Measurements from ENCODE around the gene ERBB4.

ERBB4 gene

DNA sequence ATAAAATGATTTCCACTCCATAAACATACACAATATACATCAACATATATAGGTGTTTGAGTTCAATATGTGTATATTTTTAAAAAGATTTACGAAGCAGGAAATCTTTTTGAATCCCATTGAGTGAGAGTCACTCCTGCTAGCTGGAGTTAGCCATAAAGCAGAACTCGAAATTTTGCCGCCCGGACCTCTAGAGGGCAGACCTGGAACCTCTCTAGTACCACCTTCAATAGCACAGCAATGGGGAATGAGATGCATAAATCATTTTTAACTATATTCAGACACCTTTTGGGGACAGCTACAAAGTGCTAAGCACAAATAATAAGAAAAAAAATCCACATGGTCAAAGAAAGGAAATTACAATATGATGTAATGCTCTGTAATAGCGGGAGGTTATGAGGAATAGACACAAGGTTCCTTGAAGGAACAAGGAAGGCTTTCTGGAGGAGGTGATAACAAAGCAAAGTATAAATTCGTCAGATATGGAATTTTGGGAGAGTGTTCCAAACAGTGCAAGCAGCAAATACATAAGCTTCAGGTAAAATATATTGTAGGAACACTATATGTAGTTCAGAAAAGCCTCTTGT lies 533.4 kb downstream of the ERBB4 start:
- DNase-seq (ENCODE audit: low spot score) = peak; percentile 53

DNA sequence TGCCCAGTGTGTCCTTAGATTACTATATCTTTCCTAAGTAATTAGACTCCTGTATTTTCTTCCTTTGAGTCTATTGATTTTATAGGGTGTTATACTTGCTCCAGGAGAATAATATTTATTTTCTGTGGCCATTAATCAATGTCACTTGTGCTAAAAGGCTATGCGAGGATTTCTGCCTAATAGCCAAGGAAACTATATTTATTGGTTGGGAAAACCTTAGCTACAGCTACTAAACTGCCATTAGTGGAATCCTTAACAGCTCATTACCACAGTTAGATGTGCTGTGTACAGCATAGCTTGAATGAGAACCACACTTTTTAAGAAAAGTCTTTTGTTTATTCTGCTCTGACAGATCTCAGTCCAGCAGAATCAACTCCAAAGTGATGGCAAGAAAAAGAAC lies 537.3 kb downstream of the ERBB4 start:
- no peak for DNase-seq (ENCODE audit: low spot score)

DNA sequence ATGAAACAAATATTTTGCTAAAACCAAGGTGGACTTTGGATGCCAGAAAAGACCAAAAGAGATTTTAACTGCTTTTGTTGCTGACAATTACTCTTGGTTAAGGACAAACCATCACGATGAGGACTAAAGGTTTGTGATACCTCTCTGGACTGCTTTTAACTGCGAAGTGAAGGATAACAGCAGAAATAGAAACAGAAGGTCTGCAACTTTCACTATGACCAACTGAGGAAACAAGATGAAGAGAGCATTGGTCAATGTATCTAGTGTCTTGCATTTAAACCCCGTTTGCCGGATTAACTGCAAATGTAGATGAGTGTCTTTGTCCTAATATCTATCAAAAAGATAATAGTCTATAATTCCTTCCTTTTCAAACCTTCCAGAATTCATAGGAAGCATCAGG lies 541.7 kb downstream of the ERBB4 start:
- DNase-seq (ENCODE audit: low spot score) = no peak

DNA sequence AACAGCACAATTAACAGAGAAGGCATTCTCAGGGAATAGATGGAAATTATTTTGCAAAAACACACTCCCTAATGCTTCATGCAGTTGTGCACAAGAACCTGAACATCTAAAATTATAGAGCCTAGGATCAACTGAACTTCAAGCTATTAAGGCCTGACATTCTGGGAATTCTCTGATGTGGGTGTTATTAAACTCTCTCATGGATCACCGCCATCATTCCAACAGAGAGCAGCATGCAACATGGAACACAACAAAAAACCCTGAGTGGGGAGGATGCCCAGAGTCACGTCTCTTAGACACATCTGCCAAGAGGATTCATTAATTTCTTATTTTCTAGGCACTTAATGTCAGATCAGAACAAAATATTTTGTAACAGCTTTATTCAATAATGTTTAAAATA lies 543.8 kb downstream of the ERBB4 start:
- DNase-seq (ENCODE audit: low spot score) = no peak

DNA sequence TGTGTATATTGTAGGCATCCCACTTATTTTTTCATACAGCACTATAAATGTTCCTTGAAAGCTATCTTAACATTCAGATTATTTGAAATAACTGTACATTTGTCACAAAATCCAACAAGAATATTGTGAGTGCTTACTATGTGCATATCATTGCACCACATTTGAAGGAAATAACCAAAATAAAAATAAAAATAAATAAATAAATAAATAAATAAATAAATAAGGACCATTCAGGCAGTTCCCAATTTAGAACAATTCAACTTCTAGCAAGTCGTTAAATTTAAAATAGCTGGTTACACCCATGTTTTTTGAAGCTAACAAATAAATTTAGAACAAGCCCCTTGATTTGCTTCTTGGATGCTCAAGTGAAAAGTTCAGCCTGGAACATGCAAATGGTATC lies 548.3 kb downstream of the ERBB4 start:
- no peak for DNase-seq (ENCODE audit: low spot score)

DNA sequence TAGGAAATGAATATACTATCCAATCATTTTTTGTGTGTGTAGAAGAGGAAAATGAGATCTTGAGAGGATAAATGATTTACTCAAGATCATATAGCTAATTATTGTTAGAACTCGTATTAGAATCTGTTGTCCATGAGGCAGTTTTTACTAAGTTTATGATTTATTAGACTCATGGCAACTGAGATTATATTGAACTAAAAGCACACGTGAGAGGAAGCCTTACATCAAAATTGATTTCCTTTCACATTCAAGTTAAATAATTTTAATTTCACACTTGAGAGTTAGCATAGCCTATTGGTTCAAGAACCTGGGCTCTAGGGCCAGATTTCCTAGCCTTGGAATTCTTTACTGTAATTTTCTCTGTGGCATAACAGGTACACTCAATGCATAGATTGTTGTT lies 552.3 kb downstream of the ERBB4 start:
- no peak for DNase-seq (ENCODE audit: low spot score)

DNA sequence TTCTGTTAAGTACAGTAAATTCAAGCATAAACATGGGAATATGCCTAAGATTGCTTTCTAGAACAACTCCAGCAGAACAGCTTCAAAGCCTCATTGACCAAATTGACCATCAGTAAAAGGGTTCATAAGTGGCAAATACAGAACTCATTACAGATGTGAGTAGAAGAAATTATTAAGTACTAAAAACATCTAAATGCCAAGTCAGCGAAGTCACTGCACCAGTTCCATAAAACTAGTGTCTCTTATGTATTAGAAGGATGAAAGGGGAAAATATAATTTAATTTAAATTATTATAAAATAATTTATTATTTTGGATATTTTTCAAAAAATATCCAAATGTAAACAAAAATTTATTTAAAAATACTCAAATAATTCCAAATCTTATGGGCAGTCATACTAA lies 553.2 kb downstream of the ERBB4 start:
- no peak for DNase-seq (ENCODE audit: low spot score)

DNA sequence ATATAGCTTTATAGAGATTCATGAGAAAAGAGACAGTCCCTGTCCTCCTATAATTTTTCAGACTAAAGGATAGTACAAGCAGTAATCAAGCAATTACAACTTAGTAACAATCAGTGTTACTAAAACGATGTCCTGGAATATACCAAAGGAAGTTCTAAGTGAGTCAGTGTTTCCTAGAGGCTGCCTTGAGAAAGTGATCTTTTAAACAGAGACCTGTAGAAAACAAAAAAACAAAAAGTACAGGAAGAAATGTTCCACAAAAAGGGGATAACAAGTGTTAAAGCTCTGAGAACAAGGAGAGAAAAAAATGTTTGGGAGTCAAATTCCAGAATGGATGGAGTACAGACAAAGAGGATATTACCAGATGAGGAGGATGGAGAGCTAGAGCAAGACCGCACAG lies 556.4 kb downstream of the ERBB4 start:
- no peak for DNase-seq (ENCODE audit: low spot score)

DNA sequence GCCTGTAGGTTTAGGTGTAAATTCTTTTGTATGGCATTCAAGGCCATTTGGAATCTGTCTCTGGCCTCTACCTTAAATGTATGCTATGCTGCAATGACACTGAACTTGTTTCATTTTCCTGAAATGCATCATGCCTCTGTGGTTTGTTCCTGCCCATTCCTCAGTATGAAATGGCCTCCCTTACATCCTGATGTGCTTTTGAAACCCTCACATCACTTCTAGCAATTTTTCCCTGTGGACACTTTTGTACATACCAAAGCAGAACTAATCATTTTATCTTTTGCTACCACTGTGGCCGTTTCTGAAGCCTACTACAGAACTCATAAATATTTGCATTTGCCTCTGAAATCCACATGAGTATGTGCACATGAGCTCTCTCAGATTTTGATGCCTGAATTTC lies 557.2 kb downstream of the ERBB4 start:
- DNase-seq (ENCODE audit: low spot score) = no peak

DNA sequence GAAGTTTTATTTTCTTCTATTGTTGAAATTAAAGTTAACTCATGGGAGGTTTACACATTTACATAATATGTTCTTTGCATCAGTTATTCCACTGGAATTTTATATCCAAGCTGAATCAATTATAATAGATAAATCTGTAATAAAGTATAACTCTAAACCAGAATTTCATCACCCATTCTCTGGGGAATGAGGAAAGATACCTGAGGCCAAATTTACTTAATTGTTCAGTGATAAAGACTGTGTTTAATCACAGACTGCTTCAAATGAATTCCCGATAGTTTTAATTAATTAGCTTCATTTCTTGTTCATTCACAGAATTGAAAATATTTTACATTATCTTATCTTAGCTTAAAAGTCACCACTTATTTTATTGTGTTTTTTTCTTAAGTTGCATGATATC lies 562.5 kb downstream of the ERBB4 start:
- DNase-seq (ENCODE audit: low spot score) = no peak

DNA sequence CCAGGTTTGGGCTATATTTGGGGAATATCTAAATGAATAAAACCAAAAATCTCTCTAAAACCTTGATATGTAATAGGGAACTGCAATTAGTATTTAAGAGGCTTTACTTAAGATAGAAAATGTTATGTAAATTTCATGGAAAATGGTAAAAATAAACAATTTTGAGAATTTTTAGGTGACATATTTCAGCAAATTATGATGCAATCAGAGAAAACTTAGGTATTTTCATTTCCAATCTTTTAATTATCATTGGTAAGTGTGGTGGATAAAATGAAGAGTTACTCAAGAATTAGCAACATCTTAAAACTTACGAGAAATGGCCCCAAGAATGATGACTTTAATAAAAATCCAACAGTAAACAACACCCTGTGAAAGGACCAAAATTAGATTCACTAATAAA lies 571.4 kb downstream of the ERBB4 start:
- DNase-seq (ENCODE audit: low spot score) = no peak

DNA sequence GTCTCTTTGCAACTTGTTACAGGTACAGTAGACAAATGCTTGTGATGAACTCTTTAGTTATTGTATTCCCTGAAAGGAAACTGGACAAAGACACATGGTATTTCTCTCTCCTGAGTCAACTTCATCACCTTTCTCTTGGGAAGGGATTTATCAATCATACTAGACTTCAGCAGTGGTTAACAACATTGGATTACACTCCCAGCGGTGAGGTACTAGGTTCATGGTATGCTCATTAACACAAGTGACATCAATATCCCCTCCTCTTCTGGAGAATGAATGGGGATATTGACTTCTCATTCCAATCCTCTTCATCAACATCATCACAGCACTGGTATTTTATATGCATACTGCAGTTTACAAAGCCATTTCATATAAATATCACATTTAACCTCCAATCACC lies 574.6 kb downstream of the ERBB4 start:
- DNase-seq (ENCODE audit: low spot score) = no peak

DNA sequence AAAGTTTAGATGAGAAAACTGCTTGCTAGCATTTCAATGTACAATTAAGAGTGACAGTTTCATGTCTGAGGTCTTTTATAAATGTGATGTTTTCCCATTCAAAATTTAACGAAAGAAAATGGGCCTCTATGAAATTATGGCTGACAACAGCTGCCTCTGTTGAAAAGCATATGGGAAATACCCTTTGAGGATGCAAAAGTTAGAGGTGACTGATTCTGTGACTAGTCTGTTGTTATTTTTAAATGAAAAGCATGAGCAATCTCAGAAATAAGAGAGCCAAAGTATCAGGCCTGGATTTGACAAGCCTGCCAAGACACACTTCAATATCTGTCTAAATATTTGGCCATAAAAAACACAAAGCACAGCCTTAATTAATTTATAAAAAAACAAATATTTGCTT lies 580.8 kb downstream of the ERBB4 start:
- no peak for DNase-seq (ENCODE audit: low spot score)

DNA sequence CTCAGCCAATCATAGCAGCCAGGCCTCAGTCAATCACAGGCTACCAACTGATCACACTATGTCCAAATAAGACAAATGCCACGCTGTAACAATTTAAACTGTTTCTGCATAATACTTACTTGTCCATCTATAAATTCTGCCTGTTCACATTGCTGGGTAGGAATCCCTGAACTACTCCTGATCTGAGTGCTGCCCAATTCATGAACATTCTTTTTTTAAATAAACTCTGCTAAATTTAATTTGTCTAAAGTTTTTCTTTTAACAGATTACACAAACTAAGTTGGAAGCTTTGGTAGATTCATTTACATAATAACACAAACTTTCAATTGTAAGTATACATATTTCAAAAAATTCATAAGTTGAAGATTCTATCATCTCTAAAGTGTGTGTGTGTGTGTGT lies 583.0 kb downstream of the ERBB4 start:
- DNase-seq (ENCODE audit: low spot score) = no peak

DNA sequence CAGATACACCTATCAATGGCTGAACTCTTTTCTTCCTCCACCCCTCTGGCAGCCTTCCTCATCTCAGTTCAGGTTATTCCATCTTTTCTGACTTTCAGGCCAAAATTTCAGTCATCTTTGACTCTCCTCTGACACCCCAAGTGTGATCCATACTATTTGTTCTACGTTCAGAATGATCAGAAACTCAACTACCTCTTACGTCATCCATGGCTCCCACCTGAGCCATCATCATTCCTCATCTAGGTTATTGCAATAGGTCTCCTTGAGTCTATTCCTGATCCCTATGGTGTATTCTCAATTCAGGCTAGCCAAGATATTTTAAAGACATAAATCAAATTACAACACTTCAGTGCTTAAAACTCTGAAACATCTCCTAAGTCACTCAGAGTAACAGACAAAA lies 589.7 kb downstream of the ERBB4 start:
- DNase-seq (ENCODE audit: low spot score) = no peak

DNA sequence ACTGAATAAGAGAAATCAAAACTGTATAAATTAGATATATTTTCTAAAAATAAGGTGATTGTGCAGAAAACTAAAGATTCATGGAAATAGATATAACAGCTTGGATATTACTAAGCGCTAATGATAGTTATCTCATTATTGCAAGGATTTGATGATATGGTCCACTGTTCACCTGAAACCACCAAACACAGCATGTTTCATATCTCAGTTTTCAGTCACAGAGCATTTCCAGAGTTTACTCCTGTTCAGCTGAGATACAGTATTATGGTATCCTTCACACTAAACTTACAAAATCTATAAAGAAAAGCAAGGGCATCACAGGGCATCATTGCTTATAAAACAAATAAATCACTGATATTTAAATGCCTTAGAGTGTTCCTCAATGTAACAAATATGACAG lies 591.6 kb downstream of the ERBB4 start:
- no peak for DNase-seq (ENCODE audit: low spot score)

DNA sequence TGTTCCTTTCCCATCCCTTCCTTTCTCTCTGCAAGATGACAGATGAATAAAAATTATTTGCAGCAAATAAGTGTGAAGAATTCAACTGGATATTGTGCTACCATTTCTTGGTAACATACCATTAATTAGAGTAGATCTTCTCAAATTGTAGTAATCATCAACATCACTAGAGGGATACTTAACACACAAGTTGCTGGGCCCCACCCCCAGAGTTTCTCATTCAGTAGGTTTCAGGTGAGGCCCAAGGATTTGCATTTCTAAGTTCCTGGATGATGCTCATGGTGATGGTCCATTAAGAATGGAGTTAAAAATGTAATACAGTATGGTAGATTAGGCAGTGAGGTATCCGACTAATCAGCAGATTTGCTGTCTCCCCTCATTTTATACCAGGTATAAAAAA lies 594.0 kb downstream of the ERBB4 start:
- peak; percentile 3 for DNase-seq (ENCODE audit: low spot score)

DNA sequence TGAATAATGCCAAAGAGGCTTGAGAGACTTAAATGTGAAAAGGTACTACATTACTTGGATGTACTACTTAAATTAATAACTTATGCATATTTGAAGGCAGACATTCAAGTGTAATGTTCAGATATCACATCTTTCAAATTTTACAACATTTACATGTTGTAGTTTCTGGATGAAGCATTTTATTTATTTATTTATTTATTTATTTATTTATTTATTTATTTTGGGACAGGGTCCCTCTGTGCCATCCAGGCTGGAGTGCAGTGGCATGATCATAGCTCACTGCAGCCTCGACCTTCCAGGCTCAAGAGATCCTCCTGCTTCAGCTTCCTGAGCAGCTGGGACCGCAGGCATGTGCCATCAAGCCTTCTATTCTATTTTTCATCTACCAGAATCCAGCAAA lies 596.4 kb downstream of the ERBB4 start:
- no peak for DNase-seq (ENCODE audit: low spot score)

DNA sequence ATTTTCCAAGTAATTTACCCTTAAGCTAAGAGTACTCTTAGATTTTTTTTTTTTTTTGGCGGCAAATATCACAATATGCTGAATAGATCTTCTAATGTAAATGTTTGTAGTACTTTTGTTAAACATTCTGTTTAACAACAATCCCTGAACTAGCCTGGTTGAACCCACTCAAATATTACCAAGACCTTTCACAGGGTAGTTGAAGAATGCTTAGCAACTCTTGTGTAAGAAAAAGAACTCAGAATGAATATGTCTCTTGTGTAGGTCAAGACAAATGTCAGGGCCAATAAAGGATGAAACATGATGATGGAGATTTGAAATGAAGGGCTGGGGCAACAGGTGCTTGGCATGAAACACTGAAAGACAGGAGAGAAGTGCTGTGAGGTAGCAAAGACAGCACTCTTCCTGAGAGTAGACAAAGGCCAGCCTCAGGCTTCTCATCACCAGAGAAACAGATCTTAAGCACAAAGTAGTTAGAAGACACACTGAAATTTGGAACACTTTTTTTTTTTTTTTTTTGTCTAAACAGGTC lies 597.3 kb downstream of the ERBB4 start:
- DNase-seq (ENCODE audit: low spot score) = no peak

DNA sequence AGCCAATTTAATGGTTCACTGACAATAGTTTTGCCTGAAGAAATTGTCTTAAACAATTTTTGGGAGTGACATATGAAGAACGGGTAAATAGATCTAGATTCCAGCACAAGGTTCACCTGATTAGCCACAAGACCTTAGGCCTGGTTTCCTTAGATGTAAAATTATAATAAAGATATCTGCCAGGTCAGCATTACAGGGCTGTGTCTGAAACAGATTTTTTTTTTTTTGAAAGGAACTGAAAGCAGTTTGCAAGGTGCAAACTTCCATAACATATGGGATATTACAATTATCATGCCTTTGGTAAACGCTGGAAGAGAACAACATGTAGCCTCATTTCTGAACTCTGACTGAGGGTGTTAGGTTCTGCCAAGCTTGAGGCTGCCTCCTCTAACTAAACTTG lies 599.4 kb downstream of the ERBB4 start:
- no peak for DNase-seq (ENCODE audit: low spot score)

DNA sequence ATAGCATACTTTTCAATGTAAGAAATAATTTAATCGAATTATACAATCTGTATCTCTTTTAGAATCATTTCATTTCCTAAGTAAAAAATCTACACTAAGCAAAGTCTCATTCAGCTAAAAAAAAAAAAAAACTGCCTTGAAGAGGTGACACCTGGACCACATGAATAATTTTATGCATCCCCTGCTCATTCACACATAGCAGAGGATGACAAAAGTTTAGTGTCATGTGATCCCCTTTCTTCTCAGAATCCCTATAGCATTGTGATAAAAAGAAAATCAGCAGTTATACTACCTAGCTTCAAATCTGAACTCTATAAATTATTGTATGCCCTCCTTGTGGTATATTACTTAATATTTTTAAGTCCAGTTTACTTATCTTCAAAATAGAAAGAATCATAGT lies 603.8 kb downstream of the ERBB4 start:
- no peak for DNase-seq (ENCODE audit: low spot score)

DNA sequence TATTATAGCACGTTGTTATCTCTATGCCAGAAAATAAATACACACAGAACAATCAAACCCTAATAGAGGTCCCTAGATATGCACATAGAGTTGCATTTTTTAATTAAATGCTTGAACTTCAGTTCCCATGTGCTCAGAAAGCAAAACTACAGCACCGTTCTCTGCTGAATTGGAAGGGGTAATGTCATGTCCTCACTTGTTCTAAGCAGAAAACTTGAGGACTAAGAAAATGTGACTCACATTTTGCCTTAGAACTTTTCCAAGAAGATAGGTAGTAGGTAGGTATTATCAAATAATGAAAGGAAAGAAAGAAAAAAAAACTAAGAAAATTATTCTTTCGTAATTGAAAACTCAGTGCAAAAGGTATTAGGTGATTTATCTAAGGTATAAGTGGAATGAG lies 607.3 kb downstream of the ERBB4 start:
- no peak for DNase-seq (ENCODE audit: low spot score)

DNA sequence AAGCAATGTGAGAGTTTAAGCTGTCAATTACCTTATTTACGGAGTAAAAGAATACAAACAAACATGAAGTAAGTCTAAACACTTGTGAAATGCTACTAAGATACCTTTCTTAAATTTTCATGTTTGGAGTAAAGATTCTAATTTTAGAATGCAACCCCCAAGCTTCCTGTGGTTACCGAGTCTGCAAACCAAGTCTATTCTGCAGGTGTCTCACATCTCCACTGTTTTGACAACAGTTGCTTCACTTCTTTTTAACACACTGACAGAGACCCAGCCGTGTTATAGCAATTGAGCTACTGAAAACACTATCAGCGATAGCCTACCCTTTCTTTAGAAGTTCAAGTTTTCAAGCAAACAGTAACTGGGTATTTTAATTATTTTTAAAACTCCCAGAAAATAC lies 608.3 kb downstream of the ERBB4 start:
- DNase-seq (ENCODE audit: low spot score) = peak; percentile 46

DNA sequence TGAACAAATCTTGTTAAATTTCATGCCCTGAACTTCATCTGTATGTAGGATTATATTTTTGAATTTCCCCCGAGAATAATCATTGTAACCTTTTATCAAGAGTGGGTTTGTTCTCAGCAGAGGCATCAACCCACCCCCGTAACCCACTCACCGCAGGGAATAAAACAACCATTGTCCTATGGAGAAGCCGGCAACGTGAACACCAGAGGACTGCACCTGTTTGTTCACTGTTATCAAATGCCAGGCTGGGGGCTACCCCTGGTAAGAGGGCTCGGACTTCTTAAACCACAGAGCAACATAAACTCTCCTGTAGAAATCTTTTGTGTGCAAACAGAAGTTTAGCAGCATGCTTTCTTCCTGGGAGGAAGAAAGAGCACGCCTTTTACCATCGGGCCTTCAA lies 610.4 kb downstream of the ERBB4 start:
- no peak for DNase-seq (ENCODE audit: low spot score)

DNA sequence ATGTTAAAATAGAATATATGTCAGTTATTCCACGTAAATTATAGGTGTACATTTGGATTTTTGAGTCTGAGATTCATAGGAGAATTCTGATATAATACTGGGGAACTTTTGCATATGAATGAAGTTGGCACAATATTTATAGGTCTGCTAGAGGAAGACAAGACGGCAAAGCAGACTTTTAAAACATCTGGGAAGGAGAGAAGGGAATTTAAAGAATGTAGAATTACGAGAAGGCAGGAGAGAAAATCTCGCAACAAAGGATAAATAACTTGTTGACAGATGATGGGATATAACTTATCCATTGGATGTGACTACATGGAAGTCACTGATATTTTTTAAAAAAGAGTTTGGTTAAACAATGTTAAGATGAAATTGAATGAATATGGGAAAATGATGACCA lies 615.6 kb downstream of the ERBB4 start:
- no peak for DNase-seq (ENCODE audit: low spot score)
